ENCODE data around the gene PPM1F.
A peak's percentile ranks its signal among the peaks of the same experiment; 100 is the strongest.
"Not testable (repeated sequence)": the region's sequence is repeated elsewhere in the genome, so short reads cannot be mapped to it uniquely, and the experiment has no call there.

PPM1F gene

GRCh38 chr22:21959274-21960074 is 6.8 kb upstream of the PPM1F start:
- DNase-seq, result no peak

- DNase-seq, result no peak
Observed at GRCh38 chr22:21958360-21959273, 6.0 kb upstream of the PPM1F start.

GRCh38 chr22:21951931-21952465 is 650 bp downstream of the PPM1F start:
- DNase-seq, result peak; percentile 26

GRCh38 chr22:21951062-21951461 is 1.6 kb downstream of the PPM1F start:
- DNase-seq, result no peak

GRCh38 chr22:21949948-21950347 is 2.7 kb downstream of the PPM1F start:
- DNase-seq, result no peak

- DNase-seq, result no peak
Observed at GRCh38 chr22:21949569-21949918, 3.1 kb downstream of the PPM1F start.

- DNase-seq, result no peak
Observed at GRCh38 chr22:21948824-21949568, 3.7 kb downstream of the PPM1F start.

GRCh38 chr22:21948390-21948789 is 4.3 kb downstream of the PPM1F start:
- DNase-seq, result no peak

- DNase-seq, result no peak
Observed at GRCh38 chr22:21947040-21948014, 5.3 kb downstream of the PPM1F start.

- no peak for DNase-seq
Observed at GRCh38 chr22:21946262-21946925, 6.3 kb downstream of the PPM1F start.

GRCh38 chr22:21945453-21946261 is 7.0 kb downstream of the PPM1F start:
- DNase-seq, result no peak

GRCh38 chr22:21944871-21945270 is 7.8 kb downstream of the PPM1F start:
- no peak for DNase-seq

GRCh38 chr22:21943571-21944448 is 8.8 kb downstream of the PPM1F start:
- no peak for DNase-seq

- no peak for DNase-seq
Observed at GRCh38 chr22:21942407-21943343, 10.0 kb downstream of the PPM1F start.

- DNase-seq, result no peak
Observed at GRCh38 chr22:21941921-21942320, 10.7 kb downstream of the PPM1F start.

- no peak for DNase-seq
Observed at GRCh38 chr22:21940521-21940920, 12.1 kb downstream of the PPM1F start.

GRCh38 chr22:21939935-21940334 is 12.7 kb downstream of the PPM1F start:
- not testable (repeated sequence) for DNase-seq

GRCh38 chr22:21939461-21939913 is 13.2 kb downstream of the PPM1F start:
- no peak for DNase-seq
